ENCODE data around the gene SCIMP. TPM values are rescaled to one million over a fixed set of nuclear protein-coding genes. Genes with fewer than 3 reads are reported as not detected.
A peak's percentile ranks its signal among the peaks of the same experiment; 100 is the strongest.
"Not testable (repeated sequence)": the region's sequence is repeated elsewhere in the genome, so short reads cannot be mapped to it uniquely, and the experiment has no call there.

SCIMP gene
- total RNA-seq, 1 experiment from 2014 or later, result not detected

- H3K4me3 ChIP-seq (replicated peaks in 1 of 2; ENCODE audit: low read depth in 1 of 2, low read length in 2 of 2), result no peak overlapping the region
- ATAC-seq, result 0 out of 2 replicates have a peak, but pooled peaks have one; percentile 8
- no peaks in the 10 kb centered on the region for H3K9me2 ChIP-seq (ENCODE audit: insufficient read depth)
- ChIA-PET POLR2A (no interaction called here), RAD21 (ENCODE audit: low non-redundant PET in 1 of 2, low total read pairs in 2 of 2, uncharacterized antibody in 2 of 2, unreplicated experiment in 2 of 2) (no interaction called here), CTCF (no interaction called here)
- H3K36me3 ChIP-seq (ENCODE audit: control insufficient read depth in 1 of 2, insufficient read depth in 2 of 2, low read length in 2 of 2), result no peaks in the 10 kb centered on the region
- no peaks in the 10 kb centered on the region for H3K27me3 ChIP-seq (ENCODE audit: insufficient read depth, low read length)
- intact Hi-C loops (cut with micrococcal nuclease), result no loop called here
- no peak overlapping the region for H2AFZ ChIP-seq (ENCODE audit: low read depth, low read length, poor library complexity, severe bottlenecking)
- no peaks in the 10 kb centered on the region for H3K4me1 ChIP-seq (ENCODE audit: control insufficient read depth in 1 of 2, insufficient read depth in 2 of 2, low read length in 2 of 2)
- BruUV-seq (replicated peaks), result no TSS peak
- no peak for DNase-seq (ENCODE audit: low read depth, low spot score)
- H3K4me2 ChIP-seq (ENCODE audit: low read length), result no peak overlapping the region
- no peaks in the 10 kb centered on the region for H3K79me2 ChIP-seq (ENCODE audit: insufficient read depth, low read length)
- TF ChIP-seq TCF7L2 (IDR thresholded peaks at IDR 0.05; ENCODE audit: borderline replicate concordance, extremely low read depth, insufficient read depth, insufficient read length), result no peak
- no peak for TF ChIP-seq RAD21 (IDR thresholded peaks at IDR 0.05; ENCODE audit: low read depth)
- no peak for TF ChIP-seq CTCF (IDR thresholded peaks at IDR 0.05 in 2 of 3, conservative IDR thresholded peaks at IDR 0.05 in 1 of 3; ENCODE audit: borderline replicate concordance in 1 of 3, insufficient read depth in 1 of 3, low read depth in 2 of 3, low read length in 2 of 3)
- TF ChIP-seq POLR2AphosphoS5 (IDR thresholded peaks at IDR 0.05; ENCODE audit: low read depth, low read length), result no peak
- TF ChIP-seq JUND (IDR thresholded peaks at IDR 0.05), result no peak
- no peak for TF ChIP-seq SIN3A (IDR thresholded peaks at IDR 0.05; ENCODE audit: low read depth)
- no peak for TF ChIP-seq EGR1 (IDR thresholded peaks at IDR 0.05; ENCODE audit: low read depth)
- TF ChIP-seq EZH2 (IDR thresholded peaks at IDR 0.05), result no peak
- TF ChIP-seq POLR2A (IDR thresholded peaks at IDR 0.05; ENCODE audit: borderline replicate concordance, extremely low read depth, insufficient read depth, insufficient read length), result no peak
- no peak for TF ChIP-seq ZFX (IDR thresholded peaks at IDR 0.05)
- no peaks in the 10 kb centered on the region for H3K9me3 ChIP-seq (ENCODE audit: control insufficient read depth in 1 of 2, insufficient read depth in 1 of 2, low read depth in 1 of 2, low read length in 2 of 2)
- no peak overlapping the region for H3K27ac ChIP-seq (ENCODE audit: low read depth, low read length)
- no peak overlapping the region for H3K9ac ChIP-seq (ENCODE audit: low read length)
- H4K20me1 ChIP-seq (ENCODE audit: insufficient read depth), result no peaks in the 10 kb centered on the region
Measured at GRCh38 chr17:5236938-5237540, 2.4 kb upstream of the SCIMP start.

GRCh38 chr17:5233492-5233891 is 1.2 kb downstream of the SCIMP start:
- H3K27me3 ChIP-seq (ENCODE audit: insufficient read depth, low read length); BruUV-seq (replicated peaks); H3K36me3 ChIP-seq (ENCODE audit: control insufficient read depth in 1 of 2, insufficient read depth in 2 of 2, low read length in 2 of 2); RAD21 ChIA-PET (ENCODE audit: low non-redundant PET in 1 of 2, low total read pairs in 2 of 2, uncharacterized antibody in 2 of 2, unreplicated experiment in 2 of 2); POLR2A ChIA-PET; H3K79me2 ChIP-seq (ENCODE audit: insufficient read depth, low read length); ATAC-seq; H3K9ac ChIP-seq (ENCODE audit: low read length); H3K4me2 ChIP-seq (ENCODE audit: low read length); DNase-seq (ENCODE audit: low read depth, low spot score); CTCF ChIA-PET; H2AFZ ChIP-seq (ENCODE audit: low read depth, low read length, poor library complexity, severe bottlenecking); H3K9me3 ChIP-seq (ENCODE audit: control insufficient read depth in 1 of 2, insufficient read depth in 1 of 2, low read depth in 1 of 2, low read length in 2 of 2); H3K9me2 ChIP-seq (ENCODE audit: insufficient read depth); intact Hi-C loops (cut with micrococcal nuclease); H3K27ac ChIP-seq (ENCODE audit: low read depth, low read length); H4K20me1 ChIP-seq (ENCODE audit: insufficient read depth); H3K4me1 ChIP-seq (ENCODE audit: control insufficient read depth in 1 of 2, insufficient read depth in 2 of 2, low read length in 2 of 2); H3K4me3 ChIP-seq (replicated peaks in 1 of 2; ENCODE audit: low read depth in 1 of 2, low read length in 2 of 2): not testable (repeated sequence)

Measured in HCT116 (cell line).